AG04449 (cell line): ENCODE measurements around the gene IFNAR1.

ENCODE experiments used
- CTCF ChIA-PET: fragments of 350-600 bp; formaldehyde crosslinking; extraction: SDS; loops from one replicate; lab custom pipeline; 2021; ENCODE audit warnings: antibody characterized with exemption; lab: Yijun Ruan, JAX
- POLR2A ChIA-PET: fragments of 400-600, 350-600 bp; formaldehyde crosslinking; extraction: SDS; loops from one replicate; lab custom pipeline; 2020; ENCODE audit warnings: antibody characterized with exemption, inconsistent platforms; lab: Yijun Ruan, JAX
- DNase-seq: peaks from one replicate; pipeline ENCODE4 v3.0.0-alpha.2; 2010; ENCODE audit warnings: low read depth, low spot score
- H3K4me3 ChIP-seq: 2 replicates; pipeline ENCODE4 v1.5.1; 2011; ENCODE audit warnings: low read depth, mild to moderate bottlenecking, control low read depth, low read length
- CTCF ChIP-seq: IDR thresholded peaks from one replicate; pipeline ENCODE4 v1.5.1; 2011; ENCODE audit warnings: mild to moderate bottlenecking, moderate library complexity, low read length, control low read depth, inconsistent platforms; ENCODE audit not compliant: insufficient read depth; ENCODE audit errors: missing control alignments

IFNAR1 gene

GRCh38 chr21:33364830-33365229 lies 40.1 kb downstream of the IFNAR1 start:
- ChIA-PET POLR2A (no interaction called here), CTCF (interaction anchor here (1.2 to 1.6 kb wide), 2 partner anchors 11 to 80 kb away, joined by 4 read pairs; no protein-coding TSS in a partner anchor)
- H3K4me3 ChIP-seq: no peak overlapping the region
- DNase-seq: no peak
- no peak for TF ChIP-seq CTCF

GRCh38 chr21:33367309-33367973 lies 42.7 kb downstream of the IFNAR1 start:
- DNase-seq: no peak
- H3K4me3 ChIP-seq: no peak overlapping the region
- ChIA-PET CTCF (interaction anchor here (1.2 kb wide), 1 partner anchor 11 kb away, joined by 3 read pairs; no protein-coding TSS in a partner anchor), POLR2A (interaction anchor here (0.6 kb wide), 1 partner anchor 60 kb away, joined by 4 read pairs; no protein-coding TSS in a partner anchor)
- TF ChIP-seq CTCF: no peak

- CTCF ChIA-PET: no interaction called here
- no peak for DNase-seq
- TF ChIP-seq CTCF: no peak
- H3K4me3 ChIP-seq: no peak overlapping the region
- POLR2A ChIA-PET: no interaction called here
Measured at GRCh38 chr21:33368124-33368523, 43.4 kb downstream of the IFNAR1 start.

- TF ChIP-seq CTCF: no peak
- no peak overlapping the region for H3K4me3 ChIP-seq
- POLR2A ChIA-PET: no interaction called here
- no peak for DNase-seq
- CTCF ChIA-PET: interaction anchor here (1.2 to 6.1 kb wide), 2 partner anchors 7 to 9 kb away, joined by 3 to 36 read pairs; no protein-coding TSS in a partner anchor
Measured at GRCh38 chr21:33368576-33368975, 43.8 kb downstream of the IFNAR1 start.

GRCh38 chr21:33369586-33369985 lies 44.8 kb downstream of the IFNAR1 start:
- DNase-seq: no peak
- POLR2A ChIA-PET: no interaction called here
- TF ChIP-seq CTCF: no peak
- no peak overlapping the region for H3K4me3 ChIP-seq
- CTCF ChIA-PET: interaction anchor here (1.0 to 6.1 kb wide), 3 partner anchors 8 to 172 kb away, joined by 3 to 36 read pairs (median 4); no protein-coding TSS in a partner anchor

GRCh38 chr21:33370305-33370704 lies 45.5 kb downstream of the IFNAR1 start:
- no peak for TF ChIP-seq CTCF
- no peak overlapping the region for H3K4me3 ChIP-seq
- ChIA-PET CTCF (interaction anchor here (1.0 to 6.1 kb wide), 3 partner anchors 9 to 173 kb away, joined by 3 to 36 read pairs (median 4); no protein-coding TSS in a partner anchor), POLR2A (no interaction called here)
- no peak for DNase-seq
